ENCODE measurements around the gene RAB38.
A peak's percentile ranks its signal among the peaks of the same experiment; 100 is the strongest.

The RAB38 gene

DNA sequence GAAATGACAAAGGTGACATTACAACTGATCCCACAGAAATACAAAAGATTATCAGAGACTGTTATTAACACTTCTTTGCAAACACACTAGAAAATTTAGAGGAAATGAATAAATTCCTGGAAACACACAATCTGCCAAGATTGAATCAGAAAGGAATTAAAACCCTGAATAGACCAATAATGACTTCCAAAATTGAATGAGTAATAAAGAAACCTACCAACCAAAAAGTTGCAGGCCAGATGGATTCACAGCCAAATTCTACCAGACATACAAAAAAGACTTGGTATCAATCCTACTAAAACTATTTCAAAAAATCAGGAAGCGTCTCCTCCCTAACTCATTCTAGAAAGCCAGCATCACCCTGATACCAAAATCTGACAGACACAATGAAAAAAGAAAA lies 17.2 kb downstream of the RAB38 start:
- DNase-seq (ENCODE audit: extremely low read depth, low read depth), result no peak
- TF ChIP-seq, protein P1, sequence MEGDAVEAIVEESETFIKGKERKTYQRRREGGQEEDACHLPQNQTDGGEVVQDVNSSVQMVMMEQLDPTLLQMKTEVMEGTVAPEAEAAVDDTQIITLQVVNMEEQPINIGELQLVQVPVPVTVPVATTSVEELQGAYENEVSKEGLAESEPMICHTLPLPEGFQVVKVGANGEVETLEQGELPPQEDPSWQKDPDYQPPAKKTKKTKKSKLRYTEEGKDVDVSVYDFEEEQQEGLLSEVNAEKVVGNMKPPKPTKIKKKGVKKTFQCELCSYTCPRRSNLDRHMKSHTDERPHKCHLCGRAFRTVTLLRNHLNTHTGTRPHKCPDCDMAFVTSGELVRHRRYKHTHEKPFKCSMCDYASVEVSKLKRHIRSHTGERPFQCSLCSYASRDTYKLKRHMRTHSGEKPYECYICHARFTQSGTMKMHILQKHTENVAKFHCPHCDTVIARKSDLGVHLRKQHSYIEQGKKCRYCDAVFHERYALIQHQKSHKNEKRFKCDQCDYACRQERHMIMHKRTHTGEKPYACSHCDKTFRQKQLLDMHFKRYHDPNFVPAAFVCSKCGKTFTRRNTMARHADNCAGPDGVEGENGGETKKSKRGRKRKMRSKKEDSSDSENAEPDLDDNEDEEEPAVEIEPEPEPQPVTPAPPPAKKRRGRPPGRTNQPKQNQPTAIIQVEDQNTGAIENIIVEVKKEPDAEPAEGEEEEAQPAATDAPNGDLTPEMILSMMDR (IDR thresholded peaks at IDR 0.05; ENCODE audit: low read depth, low read length), result no peak

DNA sequence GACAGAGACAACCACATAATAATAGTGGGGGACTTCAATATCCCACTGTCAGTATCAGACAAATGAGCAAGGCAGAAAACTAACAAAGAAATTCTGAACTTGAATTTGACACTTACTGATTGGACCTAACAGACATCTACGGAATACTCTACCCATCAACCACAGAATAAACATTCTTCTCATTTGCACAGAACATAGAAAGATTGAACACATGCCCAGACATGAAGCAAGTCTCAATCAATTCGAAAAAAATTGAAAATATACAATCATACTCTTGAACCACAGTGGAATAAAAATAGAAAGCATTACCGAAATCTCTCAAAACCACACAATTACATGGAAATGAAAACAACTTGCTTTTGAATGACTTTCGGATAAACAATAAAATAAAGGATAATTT lies 17.9 kb downstream of the RAB38 start:
- peak; percentile 28 for DNase-seq (ENCODE audit: extremely low read depth, low read depth)
- TF ChIP-seq, protein P1 (IDR thresholded peaks at IDR 0.05; ENCODE audit: low read depth, low read length), result no peak

DNA sequence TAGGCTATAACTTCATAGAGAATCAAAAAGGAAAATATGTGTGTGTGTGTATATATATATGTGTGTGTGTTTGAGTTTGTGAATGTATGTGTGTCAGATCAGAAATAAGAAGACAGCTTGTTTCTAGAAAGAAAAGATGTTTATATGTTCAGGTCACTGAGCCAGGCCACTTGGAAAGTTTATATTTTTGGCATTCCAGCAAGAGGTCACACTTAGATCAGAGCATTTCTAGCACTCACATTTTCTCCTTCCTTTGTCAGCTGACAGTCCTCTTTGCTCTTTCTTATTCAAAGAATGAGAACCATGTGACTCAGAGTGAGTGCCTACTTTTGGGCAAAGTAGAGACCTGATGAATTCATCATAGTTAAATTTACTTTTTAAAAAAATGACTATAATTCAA lies 22.9 kb downstream of the RAB38 start:
- TF ChIP-seq, protein P1 (IDR thresholded peaks at IDR 0.05; ENCODE audit: low read depth, low read length), result no peak
- DNase-seq (ENCODE audit: extremely low read depth, low read depth), result no peak

DNA sequence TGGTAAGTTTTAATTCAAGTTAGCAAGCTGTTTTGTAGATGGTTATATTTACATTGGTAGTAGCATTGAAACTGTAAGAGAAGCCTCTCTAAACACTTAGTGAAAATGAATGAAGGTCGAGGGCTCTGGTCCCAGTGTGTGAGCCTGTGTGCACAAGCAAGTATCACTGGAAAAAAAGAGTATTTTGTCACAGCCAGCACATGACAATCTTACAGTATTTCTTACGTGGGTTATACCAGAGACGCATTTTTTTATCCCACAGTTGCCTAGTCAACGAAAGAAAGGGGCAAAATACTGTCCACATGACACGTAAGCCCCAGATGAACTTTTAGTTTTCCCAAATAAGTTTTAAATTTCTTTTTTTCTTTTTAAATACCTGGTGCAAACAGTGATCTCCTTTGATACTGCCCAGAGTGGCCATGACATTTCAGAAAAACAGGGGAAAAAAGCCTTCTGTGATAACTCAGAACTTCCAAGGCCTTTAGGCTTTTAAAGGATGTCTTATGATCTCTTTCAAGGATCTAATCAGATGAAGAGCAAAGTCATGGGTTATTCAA lies 23.5 kb downstream of the RAB38 start:
- DNase-seq (ENCODE audit: extremely low read depth, low read depth), result no peak
- TF ChIP-seq, protein P1 (IDR thresholded peaks at IDR 0.05; ENCODE audit: low read depth, low read length), result no peak

DNA sequence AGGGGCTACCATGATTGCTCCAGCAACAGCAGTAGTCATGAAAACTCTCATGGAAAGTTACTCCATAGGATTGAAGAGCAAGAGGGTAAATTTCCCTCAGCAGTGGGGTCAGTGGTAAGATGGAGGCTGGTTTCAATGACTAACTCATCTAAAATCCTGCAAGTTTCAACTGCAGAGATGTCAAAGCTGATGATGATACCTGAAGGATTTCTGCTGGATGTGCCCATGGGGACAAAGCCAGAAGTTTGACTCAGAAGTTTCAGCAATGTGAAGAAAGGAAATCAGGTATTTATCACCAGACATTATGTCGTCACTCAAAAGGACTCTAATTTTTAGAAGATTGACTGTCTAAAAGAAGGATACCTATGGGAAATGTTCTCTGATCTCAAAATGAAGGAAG lies 29.1 kb downstream of the RAB38 start:
- TF ChIP-seq, protein P1 (IDR thresholded peaks at IDR 0.05; ENCODE audit: low read depth, low read length), result no peak

DNA sequence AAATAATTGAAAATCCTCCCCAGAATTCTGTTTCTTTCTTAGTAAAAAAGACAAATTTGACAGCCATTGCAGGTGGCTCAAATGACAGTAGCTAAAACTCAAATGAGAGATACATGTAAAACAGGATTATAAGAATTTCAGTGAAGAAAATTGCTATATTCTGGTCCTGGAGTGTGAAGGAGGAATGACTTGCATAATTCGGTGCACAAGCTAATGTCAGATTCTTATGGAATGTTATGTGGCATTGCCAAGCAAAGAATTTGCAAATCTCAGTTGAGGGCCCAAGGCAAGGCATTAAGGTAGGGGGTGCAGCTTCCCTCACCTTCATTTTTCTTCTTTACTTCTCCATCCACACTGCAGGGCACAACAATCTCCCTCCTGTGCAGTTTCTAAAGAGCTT lies 35.4 kb downstream of the RAB38 start:
- TF ChIP-seq, protein P1 (IDR thresholded peaks at IDR 0.05; ENCODE audit: low read depth, low read length), result no peak
- DNase-seq (ENCODE audit: extremely low read depth, low read depth), result no peak

More for the DNA sequence above, 29.1 kb downstream of the RAB38 start:
- DNase-seq (ENCODE audit: extremely low read depth, low read depth), result no peak

DNA sequence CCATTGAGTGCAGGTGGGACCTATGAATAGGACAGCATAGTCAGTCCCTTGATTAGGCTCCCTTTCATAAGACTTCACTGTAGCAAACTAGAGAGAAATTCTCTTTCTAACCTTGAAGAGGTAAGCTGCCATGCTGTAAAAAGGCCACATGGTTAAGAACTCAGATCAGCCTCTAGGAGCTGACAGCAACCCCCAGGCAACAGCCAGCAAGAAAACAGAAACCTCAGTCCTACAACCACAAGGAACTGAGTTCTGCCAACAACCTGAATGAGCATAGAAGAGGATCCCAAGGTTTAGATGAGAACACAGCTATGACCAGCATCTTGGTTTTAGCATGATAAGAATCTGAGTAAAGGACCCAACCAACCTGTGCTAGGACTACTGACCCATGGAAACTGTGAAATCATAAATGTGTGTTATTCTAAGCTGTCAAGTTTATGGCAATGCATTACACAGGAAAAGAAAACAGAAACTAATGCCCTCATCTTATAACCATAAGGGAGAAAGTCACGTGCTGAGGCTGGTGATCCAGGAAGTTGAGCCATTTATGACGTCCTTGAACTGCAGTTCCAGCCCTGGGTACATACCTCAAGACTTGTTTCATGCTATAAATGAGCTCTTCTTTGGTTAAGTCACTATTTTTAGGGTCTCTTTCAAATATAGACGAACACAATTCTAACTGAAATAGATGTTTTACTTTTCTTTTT lies 43.3 kb downstream of the RAB38 start:
- TF ChIP-seq, protein P1 (IDR thresholded peaks at IDR 0.05; ENCODE audit: low read depth, low read length), result no peak
- no peak for DNase-seq (ENCODE audit: extremely low read depth, low read depth)
